HepG2 (cell line): ENCODE results near the gene XPC. TPM values are rescaled to one million over a fixed set of nuclear protein-coding genes. Genes with fewer than 3 reads are reported as not detected.

Source experiments
- ATAC-seq: fragments of 200-7000 bp; cut with Tn5 transposase; 3 replicates; pipeline ENCODE4 v1.9.1; 2020; ENCODE audit warnings: mild to moderate bottlenecking, moderate library complexity
- BruUV-seq: library from RNA; stranded (reverse); fragments of 400-500 nt; replicated peaks from 2 replicates; lab custom pipeline; 2021; lab: Mats Ljungman, UMichigan
- CTCF ChIA-PET: fragments of 300-600 bp; formaldehyde crosslinking; extraction: SDS; loops from one replicate; lab custom pipeline; 2021; ENCODE audit warnings: low total read pairs, inconsistent platforms, low intra/inter-chr PET ratio; lab: Yijun Ruan, JAX
- POLR2A ChIA-PET: fragments of 350-600 bp; sonication (Branson Sonifier 250); formaldehyde crosslinking; loops from one replicate; lab custom pipeline; 2020; ENCODE audit warnings: antibody characterized with exemption, inconsistent platforms; lab: Yijun Ruan, JAX
- DNase-seq: peaks from one replicate; pipeline ENCODE4 v3.0.0-alpha.2; 2015; ENCODE audit warnings: low spot score
- FAIRE-seq: peaks from 3 replicates; lab custom pipeline; 2011; peaks lifted over from hg19 to GRCh38; lab: Jason Lieb, UNC
- H2AFZ ChIP-seq: one replicate; pipeline ENCODE4 v1.6.1; 2011; ENCODE audit warnings: low read length, inconsistent platforms
- H3K27ac ChIP-seq: fragments of 300-600 bp; 3 replicates; pipeline ENCODE4 v1.8.0; 2011; ENCODE audit warnings: mixed run types, mild to moderate bottlenecking, mixed read lengths, low read length, inconsistent platforms; ENCODE audit not compliant: insufficient read depth; ENCODE audit errors: extremely low read length
- H3K27me3 ChIP-seq, 2 experiments: fragments of 200-600 bp in 1 of 2; 2 replicates in 1 of 2; 3 replicates in 1 of 2; pipeline versions ENCODE4 v1.6.0 to v1.8.0; 2011; ENCODE audit warnings: low read length in 2 of 2, mild to moderate bottlenecking in 2 of 2, moderate library complexity in 2 of 2, inconsistent platforms in 1 of 2; ENCODE audit not compliant: insufficient read depth in 2 of 2, control insufficient read depth in 1 of 2
- H3K36me3 ChIP-seq, 2 experiments: fragments of 200-600 bp in 1 of 2; replicated peaks in 1 of 2; 2 replicates in 1 of 2; 3 replicates in 1 of 2; pipeline versions ENCODE4 v1.5.1 to v1.8.0; 2011; ENCODE audit warnings: low read length in 2 of 2, inconsistent platforms in 1 of 2; ENCODE audit not compliant: insufficient read depth in 2 of 2, control insufficient read depth in 1 of 2
- H3K4me1 ChIP-seq: 2 replicates; pipeline ENCODE4 v1.5.1; 2012; ENCODE audit warnings: low read length, inconsistent platforms; ENCODE audit not compliant: insufficient read depth
- H3K4me2 ChIP-seq: 2 replicates; pipeline ENCODE4 v1.6.0; 2011; ENCODE audit warnings: low read depth, low read length, inconsistent platforms
- H3K4me3 ChIP-seq, 3 experiments: fragments of 200-600 bp in 1 of 3; sonication (generic), shearing (Covaris generic) in 1 of 3; replicated peaks in 1 of 3; 2 replicates each; pipeline ENCODE4 v1.5.1; 2011 to 2016; ENCODE audit warnings: low read length in 3 of 3, inconsistent platforms in 2 of 3, low read depth in 2 of 3, mild to moderate bottlenecking in 2 of 3, control low read depth in 1 of 3, mixed read lengths in 1 of 3; ENCODE audit not compliant: insufficient read depth in 1 of 3
- H3K79me2 ChIP-seq: one replicate; pipeline ENCODE4 v1.6.1; 2011; ENCODE audit warnings: low read length, inconsistent platforms; ENCODE audit not compliant: insufficient read depth
- H3K9ac ChIP-seq: 2 replicates; pipeline ENCODE4 v1.6.0; 2011; ENCODE audit warnings: mild to moderate bottlenecking, low read depth, low read length, inconsistent platforms; ENCODE audit not compliant: insufficient read depth
- H3K9me3 ChIP-seq: 2 replicates; pipeline ENCODE4 v1.5.1; 2012; ENCODE audit warnings: mild to moderate bottlenecking, low read length
- H4K20me1 ChIP-seq: 2 replicates; pipeline ENCODE4 v1.6.0; 2011; ENCODE audit warnings: inconsistent platforms, mild to moderate bottlenecking, low read length, moderate library complexity; ENCODE audit not compliant: insufficient read depth
- DNMT3B ChIP-seq: conservative IDR thresholded peaks from 2 replicates; pipeline ENCODE4 v1.6.1; 2016; ENCODE audit warnings: missing biosample characterization, control low read depth
- FOSL1 ChIP-seq: sonication (generic); formaldehyde crosslinking; IDR thresholded peaks from 2 replicates; pipeline ENCODE4 v1.9.0; 2021; ENCODE audit warnings: missing genetic modification reagents, borderline replicate concordance
- MBNL3 ChIP-seq: fragments of 250-450 bp; sonication (Bioruptor Pico); conservative IDR thresholded peaks from 2 replicates; pipeline ENCODE4 v1.8.0; 2022; ENCODE audit warnings: mild to moderate bottlenecking, inconsistent platforms
- U2AF1 ChIP-seq: fragments of 200-400 bp; formaldehyde crosslinking; optimal IDR thresholded peaks from 2 replicates; pipeline ENCODE3; 2017; ENCODE audit warnings: mild to moderate bottlenecking, low read depth, low read length
- ZNF138 ChIP-seq: sonication (generic); formaldehyde crosslinking; IDR thresholded peaks from 2 replicates; pipeline ENCODE4 v1.5.0; 2020; ENCODE audit warnings: mild to moderate bottlenecking, low read depth, missing genetic modification reagents
- ZNF17 ChIP-seq: sonication (generic); formaldehyde crosslinking; IDR thresholded peaks from 2 replicates; pipeline ENCODE4 v1.5.0; 2020; ENCODE audit warnings: mild to moderate bottlenecking, missing genetic modification reagents
- ZNF33A ChIP-seq: sonication (generic); formaldehyde crosslinking; IDR thresholded peaks from 2 replicates; pipeline ENCODE4 v1.5.1; 2020; ENCODE audit warnings: missing genetic modification reagents, mild to moderate bottlenecking, moderate library complexity, borderline replicate concordance
- ZNF605 ChIP-seq: sonication (generic); formaldehyde crosslinking; IDR thresholded peaks from 2 replicates; pipeline ENCODE4 v1.8.0; 2022; ENCODE audit warnings: mild to moderate bottlenecking, missing genetic modification reagents
- ZNF713 ChIP-seq: sonication (generic); formaldehyde crosslinking; IDR thresholded peaks from 2 replicates; pipeline ENCODE4 v1.4.0; 2020; ENCODE audit warnings: mild to moderate bottlenecking, missing genetic modification reagents
- WGBS: methylation state at CpG from one replicate; pipeline ENCODE4 v1.1.6; 2017; ENCODE audit warnings: low lambda C conversion rate; 5-methylcytosine and 5-hydroxymethylcytosine counted together
- in situ Hi-C: cut with HindIII; loops from 2 replicates; pipeline ENCODE4 v1.10.0; 2017; ENCODE audit warnings: low pct_unique_long_range_greater_than_20kb; ENCODE audit not compliant: extremely low pct_ligation_motif_present
- intact Hi-C: fragments of 100-400 bp; cut with micrococcal nuclease; formaldehyde crosslinking; loops from one replicate; pipeline ENCODE4 v1.10.0; 2022; ENCODE audit not compliant: unreplicated experiment
- polyA plus RNA-seq, 8 experiments: library from polyadenylated mRNA; depleted of rRNA in 3 of 8; stranded (reverse) in 7 of 8; unstranded in 1 of 8; fragments of >200 nt; fragmentation: Illumina TruSeq in 4 of 8; extraction: Trizol in 4 of 8; gene quantifications; 2 replicates each; pipeline versions ENCODE4 v1.2.1 to v1.2.3, GENCODE V29; 2011 to 2016; ENCODE audit warnings: low read depth in 4 of 8, missing spikeins in 1 of 8, mixed read lengths in 1 of 8; ENCODE audit not compliant: insufficient read depth in 1 of 8
- total RNA-seq, 5 experiments: library from RNA; depleted of rRNA; stranded (reverse); fragments of >200 nt; fragmentation: Illumina TruSeq; extraction: Trizol; gene quantifications; 2 replicates each; pipeline ENCODE4 v1.2.3, GENCODE V29; 2016; ENCODE audit warnings: low read depth in 1 of 5
- TF ChIP-seq, protein P1 (sequence below): sonication (generic); formaldehyde crosslinking; IDR thresholded peaks from 2 replicates; pipeline ENCODE4 v1.4.0; 2020; ENCODE audit warnings: missing genetic modification reagents, borderline replicate concordance
- TF ChIP-seq, protein P2 (sequence below): sonication (generic); formaldehyde crosslinking; IDR thresholded peaks from 2 replicates; pipeline ENCODE4 v1.4.0; 2020; ENCODE audit warnings: missing genetic modification reagents, borderline replicate concordance
- TF ChIP-seq, protein P3 (sequence below): sonication (generic); formaldehyde crosslinking; IDR thresholded peaks from 2 replicates; pipeline ENCODE4 v1.5.1; 2020; ENCODE audit warnings: mild to moderate bottlenecking, missing genetic modification reagents, moderate library complexity

The XPC gene
- total and polyA plus RNA-seq, 2 of the 13 experiments (the other 11 are each of a cell fraction or from before 2014, with no cell fraction given), result 9.4 to 24.1 TPM

DNA sequence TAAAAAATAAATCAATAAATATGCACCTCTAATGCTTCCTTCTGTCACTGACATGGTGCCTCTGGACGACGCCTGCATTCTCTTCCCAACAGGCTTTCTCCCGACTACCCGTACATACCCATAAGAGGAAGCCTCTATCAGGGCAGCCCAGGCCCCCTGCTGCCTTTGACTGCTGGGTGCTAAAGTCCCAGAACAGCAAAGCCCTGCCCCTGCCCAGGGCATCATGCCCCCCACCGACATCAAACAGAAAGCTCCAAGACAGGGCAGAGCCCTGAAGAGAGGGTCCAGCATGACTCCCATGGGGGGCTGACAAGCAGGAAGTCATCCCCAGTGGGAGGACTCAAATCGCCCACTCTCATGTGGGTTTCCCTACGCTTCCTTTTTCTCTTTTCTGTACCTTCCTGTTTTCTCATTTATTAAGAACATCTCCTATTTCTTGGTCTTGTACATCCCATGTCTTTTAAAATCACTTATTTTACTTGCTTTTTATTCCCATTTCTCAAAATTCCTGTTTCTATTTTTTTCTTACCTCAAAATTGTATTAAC, 23.4 kb downstream of the XPC start (continued):
- TF ChIP-seq, protein P1, sequence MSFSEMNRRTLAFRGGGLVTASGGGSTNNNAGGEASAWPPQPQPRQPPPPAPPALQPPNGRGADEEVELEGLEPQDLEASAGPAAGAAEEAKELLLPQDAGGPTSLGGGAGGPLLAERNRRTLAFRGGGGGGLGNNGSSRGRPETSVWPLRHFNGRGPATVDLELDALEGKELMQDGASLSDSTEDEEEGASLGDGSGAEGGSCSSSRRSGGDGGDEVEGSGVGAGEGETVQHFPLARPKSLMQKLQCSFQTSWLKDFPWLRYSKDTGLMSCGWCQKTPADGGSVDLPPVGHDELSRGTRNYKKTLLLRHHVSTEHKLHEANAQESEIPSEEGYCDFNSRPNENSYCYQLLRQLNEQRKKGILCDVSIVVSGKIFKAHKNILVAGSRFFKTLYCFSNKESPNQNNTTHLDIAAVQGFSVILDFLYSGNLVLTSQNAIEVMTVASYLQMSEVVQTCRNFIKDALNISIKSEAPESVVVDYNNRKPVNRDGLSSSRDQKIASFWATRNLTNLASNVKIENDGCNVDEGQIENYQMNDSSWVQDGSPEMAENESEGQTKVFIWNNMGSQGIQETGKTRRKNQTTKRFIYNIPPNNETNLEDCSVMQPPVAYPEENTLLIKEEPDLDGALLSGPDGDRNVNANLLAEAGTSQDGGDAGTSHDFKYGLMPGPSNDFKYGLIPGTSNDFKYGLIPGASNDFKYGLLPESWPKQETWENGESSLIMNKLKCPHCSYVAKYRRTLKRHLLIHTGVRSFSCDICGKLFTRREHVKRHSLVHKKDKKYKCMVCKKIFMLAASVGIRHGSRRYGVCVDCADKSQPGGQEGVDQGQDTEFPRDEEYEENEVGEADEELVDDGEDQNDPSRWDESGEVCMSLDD, result no peak
- TF ChIP-seq ZNF17 (CRISPR knock-in tag) (no peak), FOSL1 (CRISPR knock-in tag) (no peak), ZNF138 (no peak), ZNF713 (CRISPR knock-in tag) (no peak), U2AF1 (no peak)
- TF ChIP-seq, protein P2, sequence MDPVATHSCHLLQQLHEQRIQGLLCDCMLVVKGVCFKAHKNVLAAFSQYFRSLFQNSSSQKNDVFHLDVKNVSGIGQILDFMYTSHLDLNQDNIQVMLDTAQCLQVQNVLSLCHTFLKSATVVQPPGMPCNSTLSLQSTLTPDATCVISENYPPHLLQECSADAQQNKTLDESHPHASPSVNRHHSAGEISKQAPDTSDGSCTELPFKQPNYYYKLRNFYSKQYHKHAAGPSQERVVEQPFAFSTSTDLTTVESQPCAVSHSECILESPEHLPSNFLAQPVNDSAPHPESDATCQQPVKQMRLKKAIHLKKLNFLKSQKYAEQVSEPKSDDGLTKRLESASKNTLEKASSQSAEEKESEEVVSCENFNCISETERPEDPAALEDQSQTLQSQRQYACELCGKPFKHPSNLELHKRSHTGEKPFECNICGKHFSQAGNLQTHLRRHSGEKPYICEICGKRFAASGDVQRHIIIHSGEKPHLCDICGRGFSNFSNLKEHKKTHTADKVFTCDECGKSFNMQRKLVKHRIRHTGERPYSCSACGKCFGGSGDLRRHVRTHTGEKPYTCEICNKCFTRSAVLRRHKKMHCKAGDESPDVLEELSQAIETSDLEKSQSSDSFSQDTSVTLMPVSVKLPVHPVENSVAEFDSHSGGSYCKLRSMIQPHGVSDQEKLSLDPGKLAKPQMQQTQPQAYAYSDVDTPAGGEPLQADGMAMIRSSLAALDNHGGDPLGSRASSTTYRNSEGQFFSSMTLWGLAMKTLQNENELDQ (CRISPR knock-in tag), result no peak

DNA sequence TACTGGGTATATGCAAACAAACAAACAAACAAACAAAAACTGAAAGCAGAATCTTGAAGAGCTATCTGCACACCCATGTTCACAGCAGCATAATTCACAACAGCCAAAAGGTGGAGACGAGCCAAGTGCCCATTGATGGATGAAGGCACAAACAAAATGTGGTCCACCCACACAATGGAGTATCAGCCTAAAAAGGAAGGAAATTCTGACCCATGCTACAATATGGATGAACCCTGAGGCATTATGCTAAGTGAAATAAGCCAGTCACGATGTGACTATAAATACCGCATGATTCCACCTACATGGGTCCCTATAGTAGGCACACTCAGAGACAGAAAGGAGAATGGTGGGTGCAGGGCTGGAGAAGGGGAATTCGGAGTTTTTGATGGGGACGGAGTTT, 24.1 kb downstream of the XPC start:
- FAIRE-seq (no peak), DNase-seq (no peak), ATAC-seq (no peak)
- no peaks in the 10 kb centered on the region for H3K27me3 ChIP-seq
- H3K4me1 ChIP-seq, result no peaks in the 10 kb centered on the region
- H3K79me2 ChIP-seq, result no peaks in the 10 kb centered on the region
- no peaks in the 10 kb centered on the region for H3K9me3 ChIP-seq
- H2AFZ ChIP-seq, result no peak overlapping the region
- no peak overlapping the region for H3K27ac ChIP-seq
- WGBS, result 96% methylated on average over 5 of the region's 5 CpGs
- intact Hi-C loops, result no loop called here
- H3K36me3 ChIP-seq, result peaks cover 21 to 52% of the 10 kb centered on the region in 2 experiments
- no TSS peak for BruUV-seq
- H3K4me3 ChIP-seq, result no peak overlapping the region
- in situ Hi-C loops, result no loop called here
- peaks cover 2% of the 10 kb centered on the region; the same call in 1 of the 2 replicates for H4K20me1 ChIP-seq
- CTCF ChIA-PET, result no interaction called here
- no peak overlapping the region for H3K4me2 ChIP-seq
- POLR2A ChIA-PET, result interaction anchor here (1.8 kb wide), 1 partner anchor 24 kb away, joined by 4 read pairs; the partner anchor contains the start of genes LSM3 and XPC
- no peak overlapping the region for H3K9ac ChIP-seq
- TF ChIP-seq DNMT3B (CRISPR knock-in tag), result no peak
- no peak for TF ChIP-seq ZNF605 (CRISPR knock-in tag)
- TF ChIP-seq, protein P3, sequence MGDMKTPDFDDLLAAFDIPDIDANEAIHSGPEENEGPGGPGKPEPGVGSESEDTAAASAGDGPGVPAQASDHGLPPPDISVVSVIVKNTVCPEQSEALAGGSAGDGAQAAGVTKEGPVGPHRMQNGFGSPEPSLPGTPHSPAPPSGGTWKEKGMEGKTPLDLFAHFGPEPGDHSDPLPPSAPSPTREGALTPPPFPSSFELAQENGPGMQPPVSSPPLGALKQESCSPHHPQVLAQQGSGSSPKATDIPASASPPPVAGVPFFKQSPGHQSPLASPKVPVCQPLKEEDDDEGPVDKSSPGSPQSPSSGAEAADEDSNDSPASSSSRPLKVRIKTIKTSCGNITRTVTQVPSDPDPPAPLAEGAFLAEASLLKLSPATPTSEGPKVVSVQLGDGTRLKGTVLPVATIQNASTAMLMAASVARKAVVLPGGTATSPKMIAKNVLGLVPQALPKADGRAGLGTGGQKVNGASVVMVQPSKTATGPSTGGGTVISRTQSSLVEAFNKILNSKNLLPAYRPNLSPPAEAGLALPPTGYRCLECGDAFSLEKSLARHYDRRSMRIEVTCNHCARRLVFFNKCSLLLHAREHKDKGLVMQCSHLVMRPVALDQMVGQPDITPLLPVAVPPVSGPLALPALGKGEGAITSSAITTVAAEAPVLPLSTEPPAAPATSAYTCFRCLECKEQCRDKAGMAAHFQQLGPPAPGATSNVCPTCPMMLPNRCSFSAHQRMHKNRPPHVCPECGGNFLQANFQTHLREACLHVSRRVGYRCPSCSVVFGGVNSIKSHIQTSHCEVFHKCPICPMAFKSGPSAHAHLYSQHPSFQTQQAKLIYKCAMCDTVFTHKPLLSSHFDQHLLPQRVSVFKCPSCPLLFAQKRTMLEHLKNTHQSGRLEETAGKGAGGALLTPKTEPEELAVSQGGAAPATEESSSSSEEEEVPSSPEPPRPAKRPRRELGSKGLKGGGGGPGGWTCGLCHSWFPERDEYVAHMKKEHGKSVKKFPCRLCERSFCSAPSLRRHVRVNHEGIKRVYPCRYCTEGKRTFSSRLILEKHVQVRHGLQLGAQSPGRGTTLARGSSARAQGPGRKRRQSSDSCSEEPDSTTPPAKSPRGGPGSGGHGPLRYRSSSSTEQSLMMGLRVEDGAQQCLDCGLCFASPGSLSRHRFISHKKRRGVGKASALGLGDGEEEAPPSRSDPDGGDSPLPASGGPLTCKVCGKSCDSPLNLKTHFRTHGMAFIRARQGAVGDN (CRISPR knock-in tag), result no peak
- TF ChIP-seq ZNF33A (CRISPR knock-in tag), result no peak
- TF ChIP-seq MBNL3, result no peak
